ENCODE results near the gene ITPK1. TPM values are rescaled to one million over a fixed set of nuclear protein-coding genes. Genes with fewer than 3 reads are reported as not detected.

Gene ITPK1
- total RNA-seq, 1 experiment from 2014 or later = 88.6 TPM

GRCh38 chr14:92922883-92923743 lies 192.6 kb downstream of the ITPK1 start, which contains the start of gene CHGA:
Gene CHGA, plus strand, starts transcription at chr14:92923150. Its CDS starts 210 bp downstream, at chr14:92923360.
- Histone ChIP-seq H3K9me3 (ENCODE audit: insufficient read depth, low read depth) (no peaks in the 10 kb centered on the region), H3K4me3 (no peak within 1 kb of the TSS), H3K27ac (no peak within 1 kb of the TSS), H4K20me1 (ENCODE audit: insufficient read depth) (no peaks in the 10 kb centered on the region; the same call in 1 of the 2 replicates), H3K36me3 (ENCODE audit: low read depth) (no peaks in the 10 kb centered on the region), H3K4me2 (no peak within 1 kb of the TSS), H3K9me2 (ENCODE audit: insufficient read depth) (no peaks in the 10 kb centered on the region), H3K27me3 (ENCODE audit: insufficient read depth, low read depth) (no peaks in the 10 kb centered on the region), H3K79me2 (ENCODE audit: low read depth) (no peaks in the 10 kb centered on the region), H2AFZ (no peak within 1 kb of the TSS), H3K4me1 (replicated peaks; ENCODE audit: insufficient read depth) (peaks cover 21% of the 10 kb centered on the region), H3F3A (ENCODE audit: insufficient read depth, low read depth) (peaks cover 25% of the 10 kb centered on the region; the same call in 1 of the 2 replicates)
- TF ChIP-seq EZH2 (IDR thresholded peaks at IDR 0.05; ENCODE audit: low read depth) (no peak), CTCF (conservative IDR thresholded peaks at IDR 0.05) (no peak)
- DNase-seq = peak in 1 of 2 experiments; percentile 17
- ChIA-PET POLR2A (ENCODE audit: unreplicated experiment) (no interaction called here), CTCF (no interaction called here)
- intact Hi-C loops (cut with micrococcal nuclease; ENCODE audit: unreplicated experiment) = no loop called here
- no TSS peak for BruUV-seq (replicated peaks)

- no peaks in the 10 kb centered on the region for H3K9me3 ChIP-seq (ENCODE audit: insufficient read depth, low read depth)
- H3K4me2 ChIP-seq = no peak overlapping the region
- no TSS peak for BruUV-seq (replicated peaks)
- TF ChIP-seq EZH2 (IDR thresholded peaks at IDR 0.05; ENCODE audit: low read depth) (no peak), CTCF (conservative IDR thresholded peaks at IDR 0.05) (no peak)
- no peaks in the 10 kb centered on the region for H3K9me2 ChIP-seq (ENCODE audit: insufficient read depth)
- no peaks in the 10 kb centered on the region for H3K27me3 ChIP-seq (ENCODE audit: insufficient read depth, low read depth)
- H3K4me1 ChIP-seq (replicated peaks; ENCODE audit: insufficient read depth) = peaks cover 14% of the 10 kb centered on the region
- CTCF ChIA-PET = no interaction called here
- no peaks in the 10 kb centered on the region; the same call in 1 of the 2 replicates for H4K20me1 ChIP-seq (ENCODE audit: insufficient read depth)
- H3K27ac ChIP-seq = no peak overlapping the region
- peaks cover 16% of the 10 kb centered on the region; the same call in 1 of the 2 replicates for H3F3A ChIP-seq (ENCODE audit: insufficient read depth, low read depth)
- POLR2A ChIA-PET (ENCODE audit: unreplicated experiment) = no interaction called here
- H3K79me2 ChIP-seq (ENCODE audit: low read depth) = no peaks in the 10 kb centered on the region
- no peaks in the 10 kb centered on the region for H3K36me3 ChIP-seq (ENCODE audit: low read depth)
- intact Hi-C loops (cut with micrococcal nuclease; ENCODE audit: unreplicated experiment) = no loop called here
- no peak for DNase-seq
- no peak overlapping the region for H3K4me3 ChIP-seq
- H2AFZ ChIP-seq = no peak overlapping the region
Observed at GRCh38 chr14:92922155-92922735, 193.5 kb downstream of the ITPK1 start.

- H3F3A ChIP-seq (ENCODE audit: insufficient read depth, low read depth) = peaks cover 9% of the 10 kb centered on the region; the same call in 1 of the 2 replicates
- H3K4me2 ChIP-seq = no peak overlapping the region
- TF ChIP-seq EZH2 (IDR thresholded peaks at IDR 0.05; ENCODE audit: low read depth) (no peak), CTCF (conservative IDR thresholded peaks at IDR 0.05) (no peak)
- no peak for DNase-seq
- H2AFZ ChIP-seq = no peak overlapping the region
- ChIA-PET CTCF (no interaction called here), POLR2A (ENCODE audit: unreplicated experiment) (no interaction called here)
- H3K9me3 ChIP-seq (ENCODE audit: insufficient read depth, low read depth) = no peaks in the 10 kb centered on the region
- no peaks in the 10 kb centered on the region; the same call in 1 of the 2 replicates for H4K20me1 ChIP-seq (ENCODE audit: insufficient read depth)
- no peaks in the 10 kb centered on the region for H3K27me3 ChIP-seq (ENCODE audit: insufficient read depth, low read depth)
- no peak overlapping the region for H3K4me3 ChIP-seq
- H3K79me2 ChIP-seq (ENCODE audit: low read depth) = no peaks in the 10 kb centered on the region
- H3K36me3 ChIP-seq (ENCODE audit: low read depth) = no peaks in the 10 kb centered on the region
- H3K27ac ChIP-seq = no peak overlapping the region
- H3K4me1 ChIP-seq (replicated peaks; ENCODE audit: insufficient read depth) = no peaks in the 10 kb centered on the region
- no peaks in the 10 kb centered on the region for H3K9me2 ChIP-seq (ENCODE audit: insufficient read depth)
- BruUV-seq (replicated peaks) = no TSS peak
- intact Hi-C loops (cut with micrococcal nuclease; ENCODE audit: unreplicated experiment) = no loop called here
Observed at GRCh38 chr14:92920001-92920400, 195.7 kb downstream of the ITPK1 start.
